Endometrial microvascular endothelial cells (primary cell): ENCODE results near the gene ADAMTS12. TPM values are rescaled to one million over a fixed set of nuclear protein-coding genes. Genes with fewer than 3 reads are reported as not detected.

ENCODE experiments used
- in situ Hi-C: cut with HindIII; loops from 2 replicates; pipeline ENCODE4 v1.10.0; 2017; ENCODE audit warnings: low sequenced_read_pairs, low pct_unique_long_range_greater_than_20kb; ENCODE audit errors: inconsistent ontology term
- total RNA-seq: library from RNA; depleted of rRNA; stranded (reverse); fragments of >200 nt; gene quantifications from one replicate; pipeline ENCODE4 v1.2.3, GENCODE V29; 2015; ENCODE audit errors: inconsistent ontology term

ADAMTS12 gene
- total RNA-seq = 0.84 TPM

GRCh38 chr5:33891788-33892619 is at the start of gene ADAMTS12:
TSS of gene ADAMTS12 (minus strand) at chr5:33891990. CDS start at chr5:33891856, 134 bp downstream.
- in situ Hi-C loops = no loop called here

- in situ Hi-C loops = no loop called here
Observed at GRCh38 chr5:33941090-33941489, 49.3 kb upstream of the ADAMTS12 start.

- in situ Hi-C loops = no loop called here
Observed at GRCh38 chr5:33939556-33940262, 47.9 kb upstream of the ADAMTS12 start.

GRCh38 chr5:33938881-33939280 is 47.1 kb upstream of the ADAMTS12 start:
- in situ Hi-C loops = no loop called here

- in situ Hi-C loops = no loop called here
Observed at GRCh38 chr5:33938507-33938796, 46.7 kb upstream of the ADAMTS12 start.

- in situ Hi-C loops = no loop called here
Observed at GRCh38 chr5:33937707-33938506, 46.1 kb upstream of the ADAMTS12 start.

- in situ Hi-C loops = no loop called here
Observed at GRCh38 chr5:33937017-33937706, 45.4 kb upstream of the ADAMTS12 start.

- in situ Hi-C loops = no loop called here
Observed at GRCh38 chr5:33936381-33937016, 44.7 kb upstream of the ADAMTS12 start, which contains the start of gene RXFP3. TSS of gene RXFP3 (plus strand) at chr5:33936386. CDS start at chr5:33936741, 355 bp downstream.

- in situ Hi-C loops = no loop called here
Observed at GRCh38 chr5:33936004-33936380, 44.2 kb upstream of the ADAMTS12 start.

- in situ Hi-C loops = no loop called here
Observed at GRCh38 chr5:33934176-33934575, 42.4 kb upstream of the ADAMTS12 start.

- in situ Hi-C loops = no loop called here
Observed at GRCh38 chr5:33933723-33934169, 42.0 kb upstream of the ADAMTS12 start.

- in situ Hi-C loops = no loop called here
Observed at GRCh38 chr5:33931136-33931535, 39.3 kb upstream of the ADAMTS12 start.

GRCh38 chr5:33929925-33930690 is 38.3 kb upstream of the ADAMTS12 start:
- in situ Hi-C loops = no loop called here

GRCh38 chr5:33928283-33928682 is 36.5 kb upstream of the ADAMTS12 start:
- in situ Hi-C loops = no loop called here

GRCh38 chr5:33927685-33928084 is 35.9 kb upstream of the ADAMTS12 start:
- in situ Hi-C loops = no loop called here

GRCh38 chr5:33925278-33925677 is 33.5 kb upstream of the ADAMTS12 start:
- in situ Hi-C loops = no loop called here

GRCh38 chr5:33921002-33921401 is 29.2 kb upstream of the ADAMTS12 start:
- in situ Hi-C loops = loop anchor here (25.0 kb wide), 1 partner anchor 109 kb away; no protein-coding TSS in a partner anchor

- in situ Hi-C loops = loop anchor here (25.0 kb wide), 1 partner anchor 103 kb away; no protein-coding TSS in a partner anchor
Observed at GRCh38 chr5:33914844-33915243, 23.1 kb upstream of the ADAMTS12 start.
